H54 (cell line): Measurements from ENCODE around the gene POLG.

ENCODE experiments used
- DNase-seq: peaks from one replicate; pipeline ENCODE4 v3.0.0; 2011; ENCODE audit warnings: low spot score, mixed read lengths; ENCODE audit not compliant: insufficient read length
- FAIRE-seq: peaks from 3 replicates; lab custom pipeline; 2011; peaks lifted over from hg19 to GRCh38; lab: Jason Lieb, UNC
- POLR2A ChIP-seq: IDR thresholded peaks from 2 replicates; pipeline ENCODE4 v1.6.1; 2011; ENCODE audit warnings: low read depth, mild to moderate bottlenecking, low read length

POLG gene

DNA sequence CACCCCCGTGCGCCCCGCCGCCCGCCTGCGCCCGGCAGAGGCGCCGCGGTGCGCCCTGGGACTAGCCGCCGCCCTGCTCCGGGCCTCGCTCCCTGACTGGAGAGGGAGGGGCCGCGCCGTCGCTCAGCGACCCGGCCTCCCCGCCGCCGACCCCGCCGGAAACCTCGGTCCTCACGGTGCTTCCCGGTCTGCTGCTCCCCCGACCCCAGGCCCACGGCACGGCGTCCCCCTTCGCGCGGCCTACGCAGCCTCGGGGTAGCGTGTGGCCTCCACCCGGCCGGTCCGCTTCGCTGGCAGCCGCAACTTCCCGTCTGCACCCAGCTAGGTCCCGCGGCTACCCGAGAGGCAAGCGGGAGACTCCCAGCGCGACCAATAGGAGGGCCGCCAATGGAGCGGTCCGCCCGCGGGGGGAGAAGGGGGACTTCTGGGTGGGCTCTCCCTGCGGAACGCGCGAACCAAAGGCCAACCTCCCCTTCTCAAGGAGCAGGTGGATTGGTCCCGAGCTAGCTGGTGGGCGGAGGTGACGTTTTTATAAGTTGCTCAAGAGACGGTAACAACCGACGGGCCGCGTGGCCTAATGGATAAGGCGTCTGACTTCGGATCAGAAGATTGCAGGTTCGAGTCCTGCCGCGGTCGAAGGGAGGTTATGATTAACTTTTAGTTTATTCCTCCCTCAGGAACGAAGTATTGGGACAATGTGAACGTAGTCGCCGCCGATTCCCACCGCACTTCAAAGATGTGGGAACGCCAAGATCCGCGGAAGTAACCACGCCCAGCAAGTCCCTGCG is at the start of gene POLG:
TSS of gene POLG (minus strand) at position 315 of the 788 bp plus-strand sequence. CDS start 1,070 bp downstream, outside the sequence.
- peak; percentile 99 for TF ChIP-seq POLR2A
- DNase-seq (peak; percentile 86), FAIRE-seq (peak; percentile 38)

DNA sequence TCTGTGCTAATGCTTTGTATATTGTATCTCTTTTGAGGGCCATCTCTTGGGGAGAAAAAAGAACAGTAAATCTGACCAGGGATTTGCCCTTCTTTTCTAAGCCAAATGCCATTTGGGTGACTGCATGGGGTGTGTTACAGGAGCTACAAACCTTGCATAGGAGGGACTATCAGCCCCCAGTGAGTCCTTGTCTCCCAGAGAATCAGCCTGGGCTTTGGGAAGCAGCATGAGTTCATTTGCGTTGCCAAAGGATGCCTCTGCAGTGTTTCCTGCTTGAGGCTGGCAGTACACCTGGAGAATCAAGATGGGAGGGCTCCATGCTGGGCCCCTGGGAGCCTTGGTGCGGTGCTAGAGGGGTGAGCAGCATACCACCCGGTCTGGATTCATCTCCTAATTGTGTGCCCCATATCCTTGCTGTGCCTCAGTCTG is 49.6 kb upstream of the POLG start:
- DNase-seq (no peak), FAIRE-seq (no peak)
- TF ChIP-seq POLR2A: no peak

DNA sequence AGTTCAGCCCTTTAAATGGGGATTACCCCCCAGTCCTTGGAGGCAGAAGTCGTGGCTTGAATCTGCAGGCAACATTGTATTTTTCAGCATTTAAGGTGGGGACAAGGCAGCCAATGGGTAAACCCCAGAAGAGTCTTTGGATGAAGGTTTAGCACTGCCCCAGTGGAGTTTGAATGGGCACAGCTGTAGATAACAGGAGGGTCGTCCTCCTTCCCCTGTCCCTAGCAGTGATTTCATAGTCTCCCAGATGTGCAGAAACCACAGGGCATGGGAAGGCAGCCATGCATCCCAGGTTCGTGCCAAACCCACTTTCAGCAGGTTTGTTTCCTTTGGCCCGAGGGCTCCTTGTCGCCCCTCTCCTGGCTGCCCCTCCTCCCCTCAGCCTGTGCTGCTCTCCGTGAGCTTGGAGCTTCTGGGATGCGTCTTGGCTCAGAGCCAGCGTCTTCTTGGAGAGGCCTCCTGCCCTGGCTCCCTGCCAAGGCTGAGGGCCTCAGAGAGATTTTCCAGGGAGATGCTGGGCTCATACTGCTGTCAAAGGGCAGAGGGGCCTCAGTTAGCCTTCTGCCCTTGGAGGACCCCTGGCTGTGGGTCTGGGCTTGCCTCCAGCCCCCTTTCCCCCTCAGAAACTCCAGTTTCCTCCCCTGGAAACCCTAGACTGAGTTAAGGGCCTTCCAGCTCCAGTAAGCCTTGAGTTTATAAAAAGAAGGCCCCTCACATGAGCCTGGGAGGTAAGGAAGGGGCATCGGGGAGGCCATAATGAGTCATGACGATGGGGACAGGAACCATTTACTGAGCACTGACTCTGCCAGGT is 48.9 kb upstream of the POLG start:
- no peak for TF ChIP-seq POLR2A
- DNase-seq: no peak
- FAIRE-seq: no peak

DNA sequence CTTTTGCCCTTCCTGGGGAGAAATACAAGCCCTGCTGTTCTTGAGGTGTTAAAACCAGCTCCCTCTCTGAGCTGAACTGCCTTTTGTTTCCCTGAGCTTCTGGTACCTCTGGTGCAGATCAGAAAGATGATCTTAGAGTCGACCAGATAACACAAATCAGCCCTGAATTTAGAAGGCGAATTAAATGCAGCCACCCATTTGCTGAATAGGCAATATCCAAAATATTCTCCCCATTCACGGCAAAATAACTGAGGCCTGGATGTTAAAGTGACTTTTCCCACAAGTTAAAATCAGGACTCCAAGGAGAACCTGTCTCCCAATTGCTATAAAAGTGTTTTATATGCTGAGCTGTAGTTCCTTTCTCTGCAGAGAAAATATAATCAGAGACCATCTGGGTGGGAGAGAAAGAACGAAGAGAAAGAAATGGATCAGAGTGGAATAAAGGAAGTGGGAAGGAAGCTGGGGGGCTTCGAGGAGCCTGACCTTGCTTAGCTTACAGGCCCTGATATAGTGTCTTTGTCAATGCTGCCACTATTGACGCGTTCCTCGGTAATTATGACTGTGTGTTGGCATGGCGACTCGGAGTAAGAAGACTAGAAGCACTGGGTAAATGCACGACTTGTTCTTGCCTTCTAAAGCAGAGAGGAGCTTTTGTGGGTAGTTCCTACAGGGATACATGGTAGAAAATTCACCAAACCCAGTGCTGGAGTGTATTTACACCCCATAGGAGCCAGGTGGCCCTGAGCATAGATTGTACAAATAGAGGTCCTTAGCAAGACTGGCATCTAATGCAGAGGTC is 47.5 kb upstream of the POLG start:
- TF ChIP-seq POLR2A: no peak
- FAIRE-seq (no peak), DNase-seq (no peak)

DNA sequence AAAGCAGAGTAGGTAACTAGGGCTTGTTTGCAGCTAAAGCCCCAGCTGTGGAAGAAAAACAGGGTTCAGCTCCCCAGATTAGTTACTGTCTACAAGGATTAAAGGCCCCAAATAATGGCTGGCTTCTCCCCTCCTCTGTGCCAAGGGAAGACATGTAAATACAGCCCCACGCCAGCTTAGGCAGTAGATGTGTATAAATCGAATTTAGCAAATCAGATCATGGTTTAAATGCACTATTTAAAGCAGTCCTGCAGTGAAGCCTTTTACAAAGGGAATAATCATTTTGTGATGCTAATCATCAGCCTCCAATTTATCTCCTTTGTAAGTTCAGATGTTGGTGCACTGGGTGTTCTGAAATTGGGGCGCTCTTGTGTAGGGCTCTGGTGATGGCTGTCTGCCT is 46.7 kb upstream of the POLG start:
- no peak for FAIRE-seq
- TF ChIP-seq POLR2A: no peak
- DNase-seq: no peak

DNA sequence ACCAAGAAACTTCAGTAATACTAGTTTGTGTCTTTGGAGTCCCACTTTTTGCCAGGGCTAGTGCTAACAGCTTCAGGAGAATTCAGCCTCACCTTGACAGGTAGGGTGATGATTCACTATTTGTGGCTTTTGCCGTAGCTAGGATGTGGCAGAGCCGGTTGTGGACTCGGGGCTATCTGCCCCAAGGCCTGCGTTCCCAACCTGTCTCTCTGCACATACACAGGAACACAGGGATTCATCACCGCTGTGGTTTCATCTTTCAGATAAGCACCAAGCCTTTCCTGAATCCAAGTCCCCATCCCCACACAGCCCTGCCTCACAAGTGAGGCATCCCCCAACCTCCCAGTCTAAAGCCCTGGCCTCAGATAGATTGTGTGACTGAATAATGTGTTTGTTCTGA is 45.2 kb upstream of the POLG start:
- FAIRE-seq (no peak), DNase-seq (no peak)
- TF ChIP-seq POLR2A: no peak

DNA sequence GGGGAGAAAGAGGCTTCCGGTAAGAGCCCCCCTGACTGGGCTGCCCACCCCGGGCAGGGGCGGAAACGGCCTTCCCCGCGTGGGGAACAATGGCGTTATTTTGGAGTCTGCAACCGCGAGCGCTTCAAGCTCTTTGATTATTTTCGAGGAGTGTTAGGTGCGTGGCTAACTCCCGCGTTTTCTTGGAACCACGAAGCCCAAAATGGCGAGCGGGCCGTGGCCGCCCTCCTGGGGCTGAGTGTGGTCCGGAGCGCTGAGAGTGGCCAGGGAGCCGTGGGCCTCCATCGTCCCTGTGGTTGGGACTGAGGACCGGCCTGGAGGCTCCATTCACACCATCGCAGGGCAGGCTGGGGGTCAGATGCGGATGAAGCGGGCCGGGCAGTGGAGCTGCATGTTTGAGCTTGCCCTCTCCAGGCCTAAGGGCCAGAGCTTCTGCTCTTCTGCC is 44.6 kb upstream of the POLG start:
- no peak for TF ChIP-seq POLR2A
- FAIRE-seq (no peak), DNase-seq (no peak)

DNA sequence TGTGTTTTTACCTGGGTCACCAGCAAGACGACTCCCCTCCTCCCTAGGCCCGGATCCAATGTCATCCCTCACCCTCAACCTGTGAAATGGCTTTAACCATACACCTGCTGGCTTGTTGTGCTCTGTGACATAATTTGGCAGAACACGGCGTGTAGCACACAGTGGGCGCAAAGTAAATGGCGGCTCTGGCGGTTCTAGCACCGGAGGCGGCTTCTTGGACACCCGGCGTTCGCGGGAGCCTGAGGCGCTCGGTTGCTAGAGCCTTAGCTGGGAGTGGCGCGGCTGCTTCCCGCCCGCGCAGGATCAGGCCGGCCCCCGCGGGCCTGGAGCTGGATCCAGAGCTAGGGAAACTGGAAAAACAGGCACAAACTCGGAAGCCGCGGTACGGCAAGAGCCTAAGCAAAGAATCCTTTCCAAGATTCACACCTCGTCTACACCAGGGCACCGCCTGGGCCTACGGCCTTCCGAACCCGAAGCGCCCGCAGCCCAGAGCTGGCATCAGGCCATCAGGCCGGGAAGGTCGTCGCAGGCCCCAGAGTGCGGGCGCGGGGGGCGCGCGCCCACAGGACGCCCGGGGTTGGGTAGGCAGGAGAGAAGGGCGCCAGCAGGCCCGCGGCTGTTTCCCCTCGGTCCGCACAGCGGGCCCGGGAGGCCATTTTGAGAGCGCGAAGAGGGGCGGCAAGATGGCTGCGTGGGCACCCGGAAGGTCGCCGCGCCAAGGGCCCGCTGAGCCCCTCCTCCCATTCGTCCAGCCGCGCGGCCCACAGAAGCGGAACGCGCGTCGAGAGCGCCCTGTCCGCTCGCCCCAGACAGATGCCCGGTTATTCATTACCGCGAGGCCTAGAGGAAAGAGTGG is 43.9 kb upstream of the POLG start:
- FAIRE-seq: no peak
- TF ChIP-seq POLR2A: no peak
- no peak for DNase-seq

DNA sequence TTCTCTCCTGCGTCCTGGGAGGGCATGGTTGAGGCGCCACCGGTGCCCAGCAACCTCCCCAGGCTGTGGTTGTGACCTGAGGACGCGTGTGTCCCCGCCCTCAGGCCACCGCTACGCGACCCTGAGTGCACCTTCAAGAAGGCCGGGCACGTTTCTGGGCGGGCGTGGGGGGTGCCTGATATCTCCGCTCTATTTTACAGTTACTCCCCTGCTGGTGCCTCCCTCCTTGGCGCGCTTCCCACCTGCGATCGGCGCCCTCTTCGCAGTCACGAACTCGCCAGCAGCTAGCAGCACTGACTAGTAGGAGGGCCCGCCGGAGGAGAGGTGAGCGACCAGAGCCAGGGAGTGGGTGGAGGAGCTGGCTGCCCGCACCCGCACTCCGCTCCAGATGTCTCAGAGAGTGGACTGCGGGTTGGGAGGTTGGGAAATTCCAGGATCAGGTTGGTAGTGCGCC is 43.2 kb upstream of the POLG start:
- FAIRE-seq (no peak), DNase-seq (no peak)
- TF ChIP-seq POLR2A: no peak

DNA sequence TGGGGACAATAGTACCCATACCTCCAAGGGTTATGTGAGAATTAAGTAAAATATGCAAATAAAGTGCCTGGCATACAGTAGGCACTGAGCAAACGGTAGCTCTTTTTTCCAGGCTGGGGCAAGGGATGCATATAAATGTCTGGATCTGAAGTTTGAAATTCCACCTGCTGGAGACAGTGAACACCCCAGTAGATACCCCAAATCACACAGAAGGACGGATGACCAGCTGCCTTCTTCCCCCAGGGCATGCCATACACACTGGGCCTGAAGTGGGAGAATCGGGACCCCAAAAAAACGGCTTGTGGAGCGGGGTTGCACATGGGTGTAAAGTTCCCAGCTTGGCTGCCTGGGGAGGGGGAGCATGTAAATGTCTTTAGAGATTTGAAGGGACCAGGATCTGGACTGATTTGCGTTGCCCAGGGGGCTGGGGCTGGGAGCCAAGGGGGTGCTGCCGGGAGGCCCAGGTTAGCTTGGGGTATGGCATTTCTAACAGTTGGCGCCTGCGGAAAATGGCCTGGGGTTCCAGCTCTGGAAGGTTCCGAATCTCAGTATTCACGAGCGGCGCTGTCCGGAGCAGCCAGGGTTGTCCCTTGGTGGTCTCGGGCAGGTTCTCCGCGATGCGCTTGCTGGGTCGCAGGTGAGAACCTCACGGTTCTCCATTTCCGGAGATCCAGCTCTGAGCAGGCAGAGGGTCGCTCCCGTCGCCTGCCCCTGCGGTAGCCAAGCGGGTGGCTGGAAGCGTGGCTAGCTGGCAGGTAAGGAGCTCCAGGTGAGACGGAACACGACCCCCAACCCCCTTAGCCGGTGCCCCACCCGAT is 42.6 kb upstream of the POLG start:
- TF ChIP-seq POLR2A: no peak
- DNase-seq (no peak), FAIRE-seq (no peak)

DNA sequence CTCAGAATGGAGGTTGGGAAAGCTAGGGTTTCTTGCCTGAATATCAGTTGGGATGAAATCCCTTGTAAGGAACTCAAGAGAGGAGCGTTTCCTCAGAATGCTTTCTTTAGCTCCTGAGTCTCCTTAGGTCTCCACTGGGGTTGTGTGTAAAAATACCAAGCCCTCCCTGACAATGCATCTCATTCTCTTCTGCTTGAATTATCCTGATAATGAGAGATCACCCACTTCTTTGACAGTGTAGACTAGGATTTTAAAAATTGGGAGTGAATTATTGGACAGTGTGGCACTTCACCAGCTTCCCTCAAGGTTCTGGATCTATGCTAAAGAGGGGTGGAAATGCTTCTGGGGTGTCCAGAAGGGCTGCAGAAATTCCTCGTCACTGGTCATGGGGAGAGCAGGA is 41.8 kb upstream of the POLG start:
- DNase-seq: no peak
- FAIRE-seq: no peak
- no peak for TF ChIP-seq POLR2A
